ENCODE data around the gene FAM131A. TPM values are rescaled to one million over a fixed set of nuclear protein-coding genes. Genes with fewer than 3 reads are reported as not detected.

Gene FAM131A
- polyA plus RNA-seq, 6 donors from 2014 or later, result 3.6 to 8.5 (median 4.1) TPM

DNA sequence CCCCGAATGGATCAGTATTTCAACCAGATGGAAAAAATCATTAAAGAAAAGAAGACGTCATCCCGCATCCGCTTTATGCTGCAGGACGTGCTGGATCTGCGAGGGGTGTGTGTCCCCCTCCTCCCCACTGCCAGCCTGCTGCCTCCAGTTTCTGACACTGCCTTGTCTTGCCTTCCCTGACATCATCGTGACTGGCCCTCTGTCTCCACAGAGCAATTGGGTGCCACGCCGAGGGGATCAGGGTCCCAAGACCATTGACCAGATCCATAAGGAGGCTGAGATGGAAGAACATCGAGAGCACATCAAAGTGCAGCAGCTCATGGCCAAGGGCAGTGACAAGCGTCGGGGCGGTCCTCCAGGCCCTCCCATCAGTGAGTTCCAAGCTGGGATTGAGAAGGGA lies 12.1 kb upstream of the FAM131A start:
- Mint-ChIP-seq H3K36me3 (peaks cover 27 to 81% of the 10 kb centered on the region in 2 donors), H3K27me3 (no peaks in the 10 kb centered on the region), H3K27ac (peak overlapping the region in 1 of 6 donors; percentile 56), H3K4me3 (no peak overlapping the region), H3K9me3 (no peaks in the 10 kb centered on the region), H3K4me1 (no peaks in the 10 kb centered on the region)
- no peak for DNase-seq
- no peak for ATAC-seq (ENCODE audit: low read depth in 2 of 2)

DNA sequence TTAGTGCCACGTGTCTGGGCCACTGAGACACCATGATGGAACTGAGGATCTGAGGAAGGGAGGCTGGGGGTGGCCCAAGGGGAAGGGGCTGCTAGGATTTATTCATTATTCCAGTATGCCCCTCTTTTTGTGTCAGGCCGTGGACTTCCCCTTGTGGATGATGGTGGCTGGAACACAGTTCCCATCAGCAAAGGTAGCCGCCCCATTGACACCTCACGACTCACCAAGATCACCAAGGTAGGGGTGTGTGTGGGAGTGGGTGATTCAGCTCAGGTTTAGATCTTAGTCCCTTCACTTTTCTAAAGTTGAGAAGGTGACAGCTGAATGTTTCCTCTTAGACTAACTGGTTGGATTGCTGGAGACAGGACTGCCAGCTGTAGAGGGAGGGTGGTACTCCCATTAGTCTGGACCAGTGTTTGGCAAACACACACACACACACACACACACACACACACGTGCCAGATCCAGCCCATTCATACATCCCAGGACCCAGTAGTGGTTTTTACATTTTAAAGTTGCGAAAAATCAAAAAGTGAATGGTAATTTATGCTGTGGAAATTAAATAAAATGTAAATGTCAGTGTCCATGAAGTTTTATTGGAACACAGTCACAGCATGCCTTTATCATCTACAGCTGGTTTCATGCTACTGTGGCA lies 11.6 kb upstream of the FAM131A start:
- Mint-ChIP-seq H3K9me3 (no peaks in the 10 kb centered on the region), H3K4me3 (no peak overlapping the region), H3K36me3 (peaks cover 27 to 79% of the 10 kb centered on the region in 2 donors), H3K27me3 (no peaks in the 10 kb centered on the region), H3K27ac (peak overlapping the region in 1 of 6 donors; percentile 65), H3K4me1 (no peaks in the 10 kb centered on the region)
- ATAC-seq (ENCODE audit: low read depth in 2 of 2) (no peak), DNase-seq (no peak)

DNA sequence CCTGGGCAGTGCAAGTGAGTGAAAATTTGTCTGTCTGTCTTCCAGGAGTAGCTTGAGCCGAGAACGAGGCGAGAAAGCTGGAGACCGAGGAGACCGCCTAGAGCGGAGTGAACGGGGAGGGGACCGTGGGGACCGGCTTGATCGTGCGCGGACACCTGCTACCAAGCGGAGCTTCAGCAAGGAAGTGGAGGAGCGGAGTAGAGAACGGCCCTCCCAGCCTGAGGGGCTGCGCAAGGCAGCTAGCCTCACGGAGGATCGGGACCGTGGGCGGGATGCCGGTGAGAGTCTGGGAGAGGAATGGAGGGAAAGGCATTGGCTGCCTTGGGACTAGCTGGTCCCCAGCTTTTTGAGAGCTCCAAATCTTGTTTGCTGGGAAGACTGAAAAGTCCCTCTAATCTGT lies 10.2 kb upstream of the FAM131A start:
- Mint-ChIP-seq H3K27ac (peak overlapping the region in 2 of 6 donors; percentile 51 to 57), H3K4me3 (no peak overlapping the region), H3K4me1 (no peaks in the 10 kb centered on the region), H3K36me3 (peaks cover 26 to 72% of the 10 kb centered on the region in 2 donors), H3K9me3 (no peaks in the 10 kb centered on the region), H3K27me3 (no peaks in the 10 kb centered on the region)
- DNase-seq (no peak), ATAC-seq (ENCODE audit: low read depth in 2 of 2) (no peak)

DNA sequence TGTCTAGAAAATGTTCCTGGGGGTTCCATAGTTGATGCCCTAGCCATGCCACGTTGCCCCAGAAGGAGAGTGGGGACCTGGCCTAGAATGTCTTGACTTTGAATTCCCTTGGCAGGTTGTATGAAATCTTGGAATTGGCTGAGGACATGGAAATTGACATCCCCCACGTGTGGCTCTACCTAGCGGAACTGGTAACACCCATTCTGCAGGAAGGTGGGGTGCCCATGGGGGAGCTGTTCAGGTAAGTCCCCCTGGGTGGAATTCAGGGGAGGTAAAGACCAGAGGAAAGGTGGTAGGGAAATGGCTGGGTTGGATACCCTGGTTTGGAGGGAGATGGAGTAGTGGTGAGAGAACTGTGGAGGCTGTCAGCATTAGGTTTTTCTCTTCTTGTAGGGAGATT lies 8.9 kb upstream of the FAM131A start:
- H3K36me3 Mint-ChIP-seq, result peaks cover 19 to 74% of the 10 kb centered on the region in 2 donors

GRCh38 chr3:184332370-184333090 lies 4.9 kb upstream of the FAM131A start:
- Mint-ChIP-seq H3K4me3 (peak overlapping the region in 1 of 8 donors; percentile 73), H3K36me3 (peaks cover 1 to 42% of the 10 kb centered on the region in 2 donors)
- no peak for ATAC-seq (ENCODE audit: low read depth in 2 of 2)

More for the DNA sequence above, 8.9 kb upstream of the FAM131A start:
- Mint-ChIP-seq H3K4me3 (no peak overlapping the region), H3K27me3 (no peaks in the 10 kb centered on the region), H3K4me1 (peaks cover 0 to 9% (median 0%) of the 10 kb centered on the region in 3 donors), H3K27ac (peak overlapping the region in 2 of 6 donors; percentile 10 to 45), H3K9me3 (no peaks in the 10 kb centered on the region)
- ATAC-seq (ENCODE audit: low read depth in 2 of 2) (no peak), DNase-seq (no peak)

GRCh38 chr3:184333190-184333589 lies 4.2 kb upstream of the FAM131A start:
- Mint-ChIP-seq H3K27ac (peak overlapping the region in 5 of 6 donors; percentile 13 to 93 (median 86)), H3K4me1 (peaks cover 22 to 28% (median 27%) of the 10 kb centered on the region in 3 donors), H3K9me3 (no peaks in the 10 kb centered on the region), H3K4me3 (peak overlapping the region in 3 of 8 donors; percentile 6 to 73 (median 36)), H3K36me3 (peaks cover 0 to 38% of the 10 kb centered on the region in 2 donors), H3K27me3 (peaks cover 0 to 12% (median 0%) of the 10 kb centered on the region in 3 donors)
- ATAC-seq (ENCODE audit: low read depth in 2 of 2) (no peak), DNase-seq (no peak)

More at GRCh38 chr3:184332370-184333090, 4.9 kb upstream of the FAM131A start:
- peak overlapping the region; percentile 13 to 93 (median 76) for H3K27ac Mint-ChIP-seq
- DNase-seq, result no peak
- H3K4me1 Mint-ChIP-seq, result peaks cover 15 to 23% (median 21%) of the 10 kb centered on the region in 3 donors
- peaks cover 0 to 5% (median 0%) of the 10 kb centered on the region in 3 donors for H3K27me3 Mint-ChIP-seq
- no peaks in the 10 kb centered on the region for H3K9me3 Mint-ChIP-seq

DNA sequence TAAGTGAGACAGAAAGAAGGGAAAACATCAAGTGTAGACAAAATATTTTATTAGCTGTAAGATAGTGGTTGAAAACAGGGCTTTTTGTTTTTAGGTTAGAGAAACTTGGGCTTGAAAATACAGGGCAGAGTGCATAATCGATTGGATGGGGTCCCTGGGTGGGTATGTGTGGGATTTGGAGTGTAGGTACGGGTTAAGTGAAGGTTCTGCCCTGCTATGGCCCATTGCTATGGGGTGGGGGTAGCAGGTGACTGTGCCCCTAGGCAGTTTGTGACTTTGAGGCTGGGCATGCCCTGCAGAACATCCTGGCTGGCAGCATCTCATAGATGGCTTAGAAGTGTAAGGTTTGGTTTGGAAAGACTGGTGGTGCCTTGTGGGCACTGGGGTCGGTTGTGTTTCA lies 3.7 kb upstream of the FAM131A start:
- Mint-ChIP-seq H3K4me1 (peaks cover 24 to 28% (median 27%) of the 10 kb centered on the region in 3 donors), H3K9me3 (no peaks in the 10 kb centered on the region), H3K27ac (peak overlapping the region in 4 of 6 donors; percentile 25 to 93 (median 86)), H3K27me3 (peaks cover 0 to 13% (median 0%) of the 10 kb centered on the region in 3 donors), H3K36me3 (peaks cover 0 to 33% of the 10 kb centered on the region in 2 donors), H3K4me3 (peak overlapping the region in 3 of 8 donors; percentile 7 to 73 (median 23))
- DNase-seq (no peak), ATAC-seq (ENCODE audit: low read depth in 2 of 2) (no peak)

GRCh38 chr3:184334470-184335158 lies 2.8 kb upstream of the FAM131A start:
- no peak for ATAC-seq (ENCODE audit: low read depth in 2 of 2)
- peak overlapping the region; percentile 70 to 98 (median 92) for H3K27ac Mint-ChIP-seq

GRCh38 chr3:184335291-184335660 lies 2.1 kb upstream of the FAM131A start:
- DNase-seq (no peak), ATAC-seq (ENCODE audit: low read depth in 2 of 2) (no peak)
- H3K4me3 Mint-ChIP-seq, result peak overlapping the region; percentile 83 to 95 (median 94)
- H3K4me1 Mint-ChIP-seq, result peaks cover 28 to 31% (median 29%) of the 10 kb centered on the region in 3 donors
- peaks cover 0 to 18% (median 0%) of the 10 kb centered on the region in 3 donors for H3K27me3 Mint-ChIP-seq
- H3K27ac Mint-ChIP-seq, result peak overlapping the region; percentile 92 to 98 (median 96)
- no peaks in the 10 kb centered on the region for H3K9me3 Mint-ChIP-seq
- peaks cover 0 to 20% of the 10 kb centered on the region in 2 donors for H3K36me3 Mint-ChIP-seq

More at GRCh38 chr3:184334470-184335158, 2.8 kb upstream of the FAM131A start:
- DNase-seq, result no peak
- Mint-ChIP-seq H3K4me1 (peaks cover 28 to 31% (median 29%) of the 10 kb centered on the region in 3 donors), H3K36me3 (peaks cover 0 to 24% of the 10 kb centered on the region in 2 donors), H3K4me3 (peak overlapping the region in 7 of 8 donors; percentile 22 to 95 (median 67)), H3K9me3 (no peaks in the 10 kb centered on the region), H3K27me3 (peaks cover 0 to 18% (median 0%) of the 10 kb centered on the region in 3 donors)

DNA sequence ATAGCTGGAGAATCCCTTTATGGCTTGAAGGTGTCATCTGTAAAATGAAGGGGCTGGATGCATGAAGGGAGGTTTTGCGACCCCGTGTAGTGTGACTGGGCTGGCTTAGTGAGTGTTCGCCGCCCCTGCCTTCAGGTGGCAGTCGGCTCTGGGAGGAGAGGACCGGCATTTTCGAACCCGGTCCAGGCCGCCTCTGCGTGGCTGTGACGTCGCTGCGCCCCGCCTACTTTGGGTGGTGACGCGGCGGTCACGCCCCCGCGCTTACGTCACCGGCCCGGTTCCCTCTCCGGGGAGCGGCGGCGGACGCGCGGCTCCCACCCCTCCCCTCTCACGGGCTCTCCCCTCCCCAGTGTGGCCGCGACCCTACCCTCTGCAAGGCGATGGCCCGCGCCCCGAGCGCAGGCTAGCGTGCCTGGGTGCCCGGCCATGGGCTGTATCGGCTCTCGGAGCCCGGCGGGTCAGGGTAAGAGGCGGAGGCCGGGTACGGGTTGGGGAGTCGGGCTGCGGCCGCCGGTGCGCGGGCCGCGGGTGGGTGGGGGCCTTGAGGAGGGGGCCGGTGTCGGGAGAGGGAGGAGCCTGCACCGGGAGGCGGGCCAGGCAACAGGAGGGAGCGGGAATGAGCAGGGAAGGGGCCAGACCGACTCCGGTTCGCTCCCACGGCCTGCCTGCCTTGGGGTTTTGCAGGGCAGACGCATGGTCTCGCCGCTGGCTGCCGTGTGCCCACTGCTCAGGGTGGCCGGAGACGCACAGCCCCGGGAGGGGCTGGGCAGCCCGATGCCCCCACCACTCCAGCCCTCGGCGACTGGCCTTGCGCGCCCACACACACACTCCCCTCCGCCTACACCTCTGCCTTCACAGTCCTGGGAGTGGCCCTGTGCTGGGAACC lies 1.5 kb upstream of the FAM131A start:
- DNase-seq, result peak; percentile 85
- Mint-ChIP-seq H3K27ac (peak overlapping the region; percentile 93 to 98 (median 98)), H3K27me3 (peaks cover 0 to 18% (median 0%) of the 10 kb centered on the region in 3 donors), H3K9me3 (no peaks in the 10 kb centered on the region), H3K4me3 (peak overlapping the region; percentile 88 to 95 (median 94)), H3K4me1 (peaks cover 29 to 31% (median 31%) of the 10 kb centered on the region in 3 donors), H3K36me3 (peaks cover 0 to 18% of the 10 kb centered on the region in 2 donors)
- peak; percentile 84 to 85 for ATAC-seq (ENCODE audit: low read depth in 2 of 2)

DNA sequence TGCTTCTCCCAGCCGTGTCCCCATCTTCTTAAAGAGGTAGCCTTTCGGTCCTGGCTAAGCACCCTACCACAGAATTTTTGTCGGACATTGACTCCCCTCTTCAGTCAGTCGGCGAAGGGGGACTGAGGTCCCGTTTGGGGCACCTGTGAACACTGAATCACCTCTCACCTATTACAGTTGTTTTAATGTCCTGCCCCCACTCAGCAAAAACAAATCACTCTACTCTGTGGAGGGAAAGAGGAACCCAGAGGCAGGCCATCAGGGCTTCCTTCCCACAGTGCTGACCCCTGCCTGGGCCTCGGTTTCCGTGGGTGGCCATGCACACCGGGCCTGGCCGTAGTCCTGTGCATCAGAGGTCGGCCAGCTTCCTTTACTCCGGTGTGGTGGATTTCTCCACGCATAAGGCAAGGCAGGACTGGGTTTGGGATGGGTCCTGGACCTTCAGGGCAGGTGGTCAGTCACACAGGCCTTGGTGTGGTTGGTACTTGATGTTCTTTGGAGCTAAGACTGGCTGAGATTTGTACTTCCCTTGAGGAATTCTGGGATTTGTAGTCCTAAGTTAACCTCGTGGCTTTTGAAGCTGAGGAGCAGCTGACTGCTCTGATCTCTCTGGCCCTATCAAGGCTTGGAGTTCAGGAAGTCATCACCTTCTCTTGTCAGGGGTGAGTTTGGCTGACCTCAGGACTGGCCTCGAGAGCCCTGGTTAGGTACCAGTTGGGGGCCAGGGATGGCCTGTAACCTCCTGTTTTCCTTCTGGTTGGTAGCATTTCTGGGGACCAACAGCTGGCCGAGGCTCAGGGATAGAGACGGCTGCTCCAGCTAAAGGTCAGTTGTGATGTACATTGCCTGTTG lies 627 bp upstream of the FAM131A start:
- Mint-ChIP-seq H3K4me3 (peak overlapping the region; percentile 88 to 95 (median 94)), H3K9me3 (no peaks in the 10 kb centered on the region), H3K36me3 (peaks cover 0 to 12% of the 10 kb centered on the region in 2 donors), H3K27me3 (peaks cover 0 to 18% (median 0%) of the 10 kb centered on the region in 3 donors), H3K4me1 (peaks cover 29 to 32% (median 31%) of the 10 kb centered on the region in 3 donors), H3K27ac (peak overlapping the region; percentile 76 to 98 (median 96))
- DNase-seq, result no peak
- peak; percentile 11 to 15 for ATAC-seq (ENCODE audit: low read depth in 2 of 2)

Measured in naive B cell (primary cell).